ENCODE data around the gene INKA1. TPM values are rescaled to one million over a fixed set of nuclear protein-coding genes. Genes with fewer than 3 reads are reported as not detected.
A peak's percentile ranks its signal among the peaks of the same experiment; 100 is the strongest.
"Not testable (repeated sequence)": the region's sequence is repeated elsewhere in the genome, so short reads cannot be mapped to it uniquely, and the experiment has no call there.

INKA1 gene
- total and polyA plus RNA-seq, 7 experiments from 2014 or later: 0.65 to 2.2 (median 1.6) TPM

DNA sequence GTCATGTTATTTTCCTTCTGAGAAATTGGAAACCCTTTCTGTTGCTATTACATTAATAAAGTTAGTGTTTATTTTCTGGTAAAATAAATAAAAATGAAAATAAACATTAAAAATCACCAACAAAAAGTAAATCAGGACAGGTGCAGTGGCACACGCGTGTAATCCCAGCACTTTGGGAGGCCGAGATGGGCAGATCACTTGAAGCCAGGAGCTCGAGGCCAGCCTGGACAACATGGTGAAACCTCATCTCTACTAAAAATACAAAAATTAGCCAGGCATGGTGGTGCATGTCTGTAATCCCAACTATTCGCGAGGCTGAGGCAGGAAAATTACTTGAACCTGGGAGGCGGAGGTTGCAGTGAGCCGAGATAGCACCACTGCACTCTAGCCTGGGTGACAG lies 27.0 kb upstream of the INKA1 start:
- CTCF ChIA-PET; H3K9me3 ChIP-seq (ENCODE audit: control insufficient read depth in 2 of 3, low read length in 3 of 3); POLR2A ChIA-PET; DNase-seq; ATAC-seq; H3K9me3 Mint-ChIP-seq; H3K4me3 Mint-ChIP-seq; H3K4me3 ChIP-seq (ENCODE audit: low read length); H3K36me3 ChIP-seq (ENCODE audit: control insufficient read depth in 2 of 3, insufficient read depth in 3 of 3, low read length in 3 of 3); H3K27ac ChIP-seq (ENCODE audit: low read depth, low read length); H3K27me3 ChIP-seq (ENCODE audit: control insufficient read depth in 2 of 2, insufficient read depth in 2 of 2, low read length in 2 of 2); H3K27ac Mint-ChIP-seq; intact Hi-C loops (cut with micrococcal nuclease); H3K27me3 Mint-ChIP-seq: not testable (repeated sequence)
- peaks cover 7 to 12% of the 10 kb centered on the region in 2 donors for H3K4me1 ChIP-seq (ENCODE audit: control insufficient read depth in 2 of 2, insufficient read depth in 2 of 2, low read length in 2 of 2)
- H3K4me1 Mint-ChIP-seq: peaks cover 21 to 59% (median 49%) of the 10 kb centered on the region in 7 donors
- H3K36me3 Mint-ChIP-seq: peaks cover 0 to 20% (median 10%) of the 10 kb centered on the region in 5 donors

- Mint-ChIP-seq H3K36me3 (peaks cover 0 to 20% (median 18%) of the 10 kb centered on the region in 5 donors), H3K9me3 (no peaks in the 10 kb centered on the region), H3K27ac (peak overlapping the region in 7 of 9 donors; percentile 32 to 79 (median 63)), H3K4me1 (peaks cover 25 to 69% (median 55%) of the 10 kb centered on the region in 7 donors), H3K4me3 (peak overlapping the region in 7 of 10 donors; percentile 4 to 81 (median 21)), H3K27me3 (no peaks in the 10 kb centered on the region)
- Histone ChIP-seq H3K36me3 (ENCODE audit: control insufficient read depth in 2 of 3, insufficient read depth in 3 of 3, low read length in 3 of 3) (peaks cover 0 to 14% (median 0%) of the 10 kb centered on the region in 3 experiments), H3K4me3 (ENCODE audit: low read length) (no peak overlapping the region), H3K27me3 (ENCODE audit: control insufficient read depth in 2 of 2, insufficient read depth in 2 of 2, low read length in 2 of 2) (no peaks in the 10 kb centered on the region), H3K4me1 (ENCODE audit: control insufficient read depth in 2 of 2, insufficient read depth in 2 of 2, low read length in 2 of 2) (peaks cover 11 to 12% of the 10 kb centered on the region in 2 donors), H3K27ac (ENCODE audit: low read depth, low read length) (no peak overlapping the region), H3K9me3 (ENCODE audit: control insufficient read depth in 2 of 3, low read length in 3 of 3) (no peaks in the 10 kb centered on the region)
- CTCF ChIA-PET: no interaction called here
- intact Hi-C loops (cut with micrococcal nuclease): no loop called here
- DNase-seq: no peak
- POLR2A ChIA-PET: no interaction called here
- ATAC-seq: no peak
These were observed 23.5 kb upstream of the INKA1 start for GRCh38 chr3:49779358-49780079.

- Mint-ChIP-seq H3K27me3 (no peaks in the 10 kb centered on the region), H3K27ac (peak overlapping the region in 8 of 9 donors; percentile 32 to 79 (median 68)), H3K36me3 (peaks cover 0 to 20% (median 18%) of the 10 kb centered on the region in 5 donors), H3K4me3 (peak overlapping the region in 9 of 10 donors; percentile 4 to 81 (median 41)), H3K4me1 (peaks cover 27 to 69% (median 54%) of the 10 kb centered on the region in 7 donors), H3K9me3 (no peaks in the 10 kb centered on the region)
- Histone ChIP-seq H3K9me3 (ENCODE audit: control insufficient read depth in 2 of 3, low read length in 3 of 3) (no peaks in the 10 kb centered on the region), H3K27me3 (ENCODE audit: control insufficient read depth in 2 of 2, insufficient read depth in 2 of 2, low read length in 2 of 2) (no peaks in the 10 kb centered on the region), H3K4me3 (ENCODE audit: low read length) (no peak overlapping the region), H3K36me3 (ENCODE audit: control insufficient read depth in 2 of 3, insufficient read depth in 3 of 3, low read length in 3 of 3) (peaks cover 0 to 14% (median 0%) of the 10 kb centered on the region in 3 experiments), H3K27ac (ENCODE audit: low read depth, low read length) (no peak overlapping the region), H3K4me1 (ENCODE audit: control insufficient read depth in 2 of 2, insufficient read depth in 2 of 2, low read length in 2 of 2) (peaks cover 13 to 18% of the 10 kb centered on the region in 2 donors)
- ATAC-seq: no peak
- CTCF ChIA-PET: no interaction called here
- POLR2A ChIA-PET: no interaction called here
- DNase-seq: peak in 1 of 9 donors; percentile 17
- intact Hi-C loops (cut with micrococcal nuclease): no loop called here
These were observed 22.7 kb upstream of the INKA1 start for GRCh38 chr3:49780080-49780974.

DNA sequence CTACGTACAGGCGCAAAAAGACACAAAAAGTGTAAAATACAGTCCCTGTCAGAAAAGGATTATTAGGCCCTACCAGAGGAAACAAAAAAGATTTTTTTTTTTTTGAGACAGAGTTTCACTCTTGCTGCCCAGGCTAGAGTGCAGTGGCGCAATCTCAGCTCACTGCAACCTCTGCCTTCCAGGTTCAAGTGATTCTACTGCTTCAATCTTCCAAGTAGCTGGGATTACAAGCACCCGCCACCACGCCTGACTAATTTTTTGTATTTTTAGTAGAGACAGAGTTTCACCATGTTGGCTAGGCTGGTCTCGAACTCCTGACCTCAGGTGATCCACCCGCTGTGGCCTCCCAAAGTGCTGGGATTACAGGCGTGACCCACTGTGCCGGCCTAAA lies 22.1 kb upstream of the INKA1 start:
- H3K4me3 ChIP-seq (ENCODE audit: low read length); H3K9me3 Mint-ChIP-seq; H3K9me3 ChIP-seq (ENCODE audit: control insufficient read depth in 2 of 3, low read length in 3 of 3); CTCF ChIA-PET; H3K27me3 Mint-ChIP-seq; intact Hi-C loops (cut with micrococcal nuclease); ATAC-seq; H3K27ac ChIP-seq (ENCODE audit: low read depth, low read length); DNase-seq; H3K27me3 ChIP-seq (ENCODE audit: control insufficient read depth in 2 of 2, insufficient read depth in 2 of 2, low read length in 2 of 2): not testable (repeated sequence)
- Mint-ChIP-seq H3K36me3 (peaks cover 0 to 24% (median 16%) of the 10 kb centered on the region in 5 donors), H3K27ac (peak overlapping the region in 3 of 9 donors; percentile 63 to 76 (median 72)), H3K4me1 (peaks cover 32 to 69% (median 51%) of the 10 kb centered on the region in 7 donors), H3K4me3 (peak overlapping the region in 6 of 10 donors; percentile 13 to 70 (median 44))
- POLR2A ChIA-PET: interaction anchor here (1.1 to 1.3 kb wide), 2 partner anchors 32 to 57 kb away, joined by 3 read pairs; partner anchors contain the start of genes GMPPB and UBA7
- peaks cover 0 to 15% (median 0%) of the 10 kb centered on the region in 3 experiments for H3K36me3 ChIP-seq (ENCODE audit: control insufficient read depth in 2 of 3, insufficient read depth in 3 of 3, low read length in 3 of 3)
- H3K4me1 ChIP-seq (ENCODE audit: control insufficient read depth in 2 of 2, insufficient read depth in 2 of 2, low read length in 2 of 2): peaks cover 13 to 19% of the 10 kb centered on the region in 2 donors

- intact Hi-C loops (cut with micrococcal nuclease): no loop called here
- no peak for DNase-seq
- peak overlapping the region in 2 of 9 donors; percentile 58 to 72 for H3K27ac Mint-ChIP-seq
- Histone ChIP-seq H3K27me3 (ENCODE audit: control insufficient read depth in 2 of 2, insufficient read depth in 2 of 2, low read length in 2 of 2) (no peaks in the 10 kb centered on the region), H3K4me1 (ENCODE audit: control insufficient read depth in 2 of 2, insufficient read depth in 2 of 2, low read length in 2 of 2) (peaks cover 13 to 19% of the 10 kb centered on the region in 2 donors), H3K4me3 (ENCODE audit: low read length) (no peak overlapping the region), H3K27ac (ENCODE audit: low read depth, low read length) (no peak overlapping the region), H3K36me3 (ENCODE audit: control insufficient read depth in 2 of 3, insufficient read depth in 3 of 3, low read length in 3 of 3) (peaks cover 0 to 19% (median 0%) of the 10 kb centered on the region in 3 experiments), H3K9me3 (ENCODE audit: control insufficient read depth in 2 of 3, low read length in 3 of 3) (no peaks in the 10 kb centered on the region)
- ChIA-PET CTCF (interaction anchor here (0.7 to 1.5 kb wide), 3 partner anchors 20 to 59 kb away, joined by 3 to 5 read pairs (median 4); no protein-coding TSS in a partner anchor), POLR2A (interaction anchor here (1.1 to 1.3 kb wide), 2 partner anchors 32 to 57 kb away, joined by 3 read pairs; partner anchors contain the start of genes GMPPB and UBA7)
- peaks cover 32 to 68% (median 48%) of the 10 kb centered on the region in 7 donors for H3K4me1 Mint-ChIP-seq
- no peak for ATAC-seq
- no peaks in the 10 kb centered on the region for H3K9me3 Mint-ChIP-seq
- H3K36me3 Mint-ChIP-seq: peaks cover 0 to 24% (median 14%) of the 10 kb centered on the region in 5 donors
- no peaks in the 10 kb centered on the region for H3K27me3 Mint-ChIP-seq
- peak overlapping the region in 4 of 10 donors; percentile 10 to 65 (median 22) for H3K4me3 Mint-ChIP-seq
These were observed 21.5 kb upstream of the INKA1 start for GRCh38 chr3:49781415-49782199.
